ENCODE measurements around the gene KLRC2. TPM values are rescaled to one million over a fixed set of nuclear protein-coding genes. Genes with fewer than 3 reads are reported as not detected.

KLRC2 gene
- total RNA-seq, 1 donor from 2014 or later: 1.2 TPM

DNA sequence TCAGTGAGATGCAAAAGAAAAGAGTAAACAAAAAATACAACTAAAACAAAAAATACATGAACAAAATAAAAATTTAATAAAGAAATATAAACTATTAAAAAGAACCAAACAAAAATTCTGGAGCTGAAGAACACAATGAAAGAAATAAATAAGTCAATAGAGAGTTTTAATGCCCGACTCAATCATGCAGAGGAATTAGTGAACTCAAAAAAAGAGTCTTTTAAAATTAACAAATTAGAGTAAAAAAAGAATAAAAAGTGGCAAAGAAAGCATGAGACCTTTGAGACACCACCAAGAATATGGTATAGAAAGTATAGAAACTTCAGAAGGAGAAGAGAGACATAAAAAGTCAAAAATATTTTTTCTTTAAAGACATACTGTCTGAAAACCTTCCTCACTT lies 20.0 kb upstream of the KLRC2 start:
- no peaks in the 10 kb centered on the region for H3K79me2 ChIP-seq (ENCODE audit: insufficient read depth, low read length)
- Mint-ChIP-seq H3K4me1 (ENCODE audit: low read depth, unreplicated experiment) (no peaks in the 10 kb centered on the region), H3K36me3 (ENCODE audit: low read depth, unreplicated experiment) (no peaks in the 10 kb centered on the region), H3K4me3 (ENCODE audit: unreplicated experiment) (no peak overlapping the region), H3K9me3 (ENCODE audit: unreplicated experiment) (peaks cover 10% of the 10 kb centered on the region), H3K27ac (ENCODE audit: unreplicated experiment) (no peak overlapping the region), H3K27me3 (ENCODE audit: low read depth, unreplicated experiment) (no peaks in the 10 kb centered on the region)
- FAIRE-seq (no peak), DNase-seq (ENCODE audit: low read depth) (no peak)
- TF ChIP-seq, protein P1, sequence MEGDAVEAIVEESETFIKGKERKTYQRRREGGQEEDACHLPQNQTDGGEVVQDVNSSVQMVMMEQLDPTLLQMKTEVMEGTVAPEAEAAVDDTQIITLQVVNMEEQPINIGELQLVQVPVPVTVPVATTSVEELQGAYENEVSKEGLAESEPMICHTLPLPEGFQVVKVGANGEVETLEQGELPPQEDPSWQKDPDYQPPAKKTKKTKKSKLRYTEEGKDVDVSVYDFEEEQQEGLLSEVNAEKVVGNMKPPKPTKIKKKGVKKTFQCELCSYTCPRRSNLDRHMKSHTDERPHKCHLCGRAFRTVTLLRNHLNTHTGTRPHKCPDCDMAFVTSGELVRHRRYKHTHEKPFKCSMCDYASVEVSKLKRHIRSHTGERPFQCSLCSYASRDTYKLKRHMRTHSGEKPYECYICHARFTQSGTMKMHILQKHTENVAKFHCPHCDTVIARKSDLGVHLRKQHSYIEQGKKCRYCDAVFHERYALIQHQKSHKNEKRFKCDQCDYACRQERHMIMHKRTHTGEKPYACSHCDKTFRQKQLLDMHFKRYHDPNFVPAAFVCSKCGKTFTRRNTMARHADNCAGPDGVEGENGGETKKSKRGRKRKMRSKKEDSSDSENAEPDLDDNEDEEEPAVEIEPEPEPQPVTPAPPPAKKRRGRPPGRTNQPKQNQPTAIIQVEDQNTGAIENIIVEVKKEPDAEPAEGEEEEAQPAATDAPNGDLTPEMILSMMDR (IDR thresholded peaks at IDR 0.05; ENCODE audit: insufficient read depth, low read depth, low read length): no peak
- TF ChIP-seq EZH2 (IDR thresholded peaks at IDR 0.05; ENCODE audit: insufficient read depth, low read length): no peak
- no peak overlapping the region for H3K27ac ChIP-seq (ENCODE audit: low read depth, low read length)
- H2AFZ ChIP-seq (ENCODE audit: low read depth, low read length): no peak overlapping the region
- no peaks in the 10 kb centered on the region for H4K20me1 ChIP-seq (ENCODE audit: insufficient read depth, low read length)
- peaks cover 2% of the 10 kb centered on the region for H3K9me3 ChIP-seq (ENCODE audit: insufficient read depth, low read depth, low read length)
- no peak overlapping the region for H3K4me2 ChIP-seq (ENCODE audit: low read length)
- no peaks in the 10 kb centered on the region for H3K4me1 ChIP-seq (ENCODE audit: insufficient read depth, low read length)
- H3K36me3 ChIP-seq (ENCODE audit: insufficient read depth, low read length): no peaks in the 10 kb centered on the region
- no peaks in the 10 kb centered on the region for H3K27me3 ChIP-seq (ENCODE audit: insufficient read depth, low read length)
- H3K4me3 ChIP-seq (ENCODE audit: insufficient read depth, low read depth, low read length): no peak overlapping the region
- H3K9ac ChIP-seq (ENCODE audit: low read length): no peak overlapping the region

DNA sequence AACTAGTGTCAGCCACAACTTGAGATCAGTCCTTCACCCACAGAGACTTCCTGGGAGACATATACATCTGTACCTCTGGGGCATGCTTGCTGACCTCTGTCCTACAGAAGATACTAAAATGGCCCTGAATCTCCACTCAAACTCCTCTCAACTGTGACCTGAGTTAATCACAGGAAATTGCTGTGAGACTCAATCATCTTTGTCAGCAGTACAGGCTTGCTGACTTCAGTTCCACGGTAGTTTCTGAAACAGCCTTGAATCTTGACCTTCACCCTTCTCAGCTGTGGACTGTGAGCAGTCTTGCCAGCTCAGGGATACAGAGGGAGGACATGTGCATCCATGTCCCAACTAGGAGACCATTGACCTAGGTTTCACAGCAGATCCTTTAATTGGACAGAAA lies 18.7 kb upstream of the KLRC2 start:
- H3K9me3 Mint-ChIP-seq (ENCODE audit: unreplicated experiment): peaks cover 10% of the 10 kb centered on the region
- H3K79me2 ChIP-seq (ENCODE audit: insufficient read depth, low read length): no peaks in the 10 kb centered on the region
- DNase-seq (ENCODE audit: low read depth) (no peak), FAIRE-seq (no peak)
- no peaks in the 10 kb centered on the region for H3K4me1 ChIP-seq (ENCODE audit: insufficient read depth, low read length)
- H3K4me2 ChIP-seq (ENCODE audit: low read length): no peak overlapping the region
- H3K27ac ChIP-seq (ENCODE audit: low read depth, low read length): no peak overlapping the region
- H3K4me1 Mint-ChIP-seq (ENCODE audit: low read depth, unreplicated experiment): no peaks in the 10 kb centered on the region
- peaks cover 2% of the 10 kb centered on the region for H3K9me3 ChIP-seq (ENCODE audit: insufficient read depth, low read depth, low read length)
- H3K27me3 ChIP-seq (ENCODE audit: insufficient read depth, low read length): no peaks in the 10 kb centered on the region
- no peaks in the 10 kb centered on the region for H3K36me3 ChIP-seq (ENCODE audit: insufficient read depth, low read length)
- H2AFZ ChIP-seq (ENCODE audit: low read depth, low read length): no peak overlapping the region
- no peaks in the 10 kb centered on the region for H3K27me3 Mint-ChIP-seq (ENCODE audit: low read depth, unreplicated experiment)
- no peaks in the 10 kb centered on the region for H3K36me3 Mint-ChIP-seq (ENCODE audit: low read depth, unreplicated experiment)
- H3K4me3 Mint-ChIP-seq (ENCODE audit: unreplicated experiment): no peak overlapping the region
- no peak overlapping the region for H3K4me3 ChIP-seq (ENCODE audit: insufficient read depth, low read depth, low read length)
- no peak overlapping the region for H3K9ac ChIP-seq (ENCODE audit: low read length)
- H3K27ac Mint-ChIP-seq (ENCODE audit: unreplicated experiment): no peak overlapping the region
- H4K20me1 ChIP-seq (ENCODE audit: insufficient read depth, low read length): no peaks in the 10 kb centered on the region
- TF ChIP-seq, protein P1 (IDR thresholded peaks at IDR 0.05; ENCODE audit: insufficient read depth, low read depth, low read length): no peak
- no peak for TF ChIP-seq EZH2 (IDR thresholded peaks at IDR 0.05; ENCODE audit: insufficient read depth, low read length)

DNA sequence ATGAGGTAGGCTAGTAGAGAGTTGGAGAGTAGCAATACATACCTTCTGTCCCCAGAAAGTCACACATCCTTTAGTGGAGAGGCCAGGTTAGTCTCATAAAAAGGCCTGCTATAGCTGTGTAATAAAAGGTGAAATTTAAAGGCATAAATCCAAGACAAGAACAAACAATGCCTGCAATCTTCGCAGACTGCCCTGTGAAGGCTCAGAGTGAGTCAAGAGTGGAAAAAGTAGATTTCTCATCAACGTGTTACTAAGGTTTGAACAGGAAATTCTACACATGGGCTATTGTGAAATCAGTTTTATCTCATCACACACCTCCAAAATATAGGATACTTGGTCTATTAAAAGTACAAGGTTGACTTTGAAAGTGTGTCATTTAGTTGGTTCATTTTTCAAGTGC lies 17.3 kb upstream of the KLRC2 start, which contains the start of gene KLRC1:
Gene KLRC1, minus strand, starts transcription at position 222 of the 400 bp plus-strand sequence. CDS start 2,221 bp downstream, outside the sequence.
- FAIRE-seq (no peak), DNase-seq (ENCODE audit: low read depth) (no peak)
- no peaks in the 10 kb centered on the region for H3K27me3 Mint-ChIP-seq (ENCODE audit: low read depth, unreplicated experiment)
- Histone ChIP-seq H3K4me1 (ENCODE audit: insufficient read depth, low read length) (no peaks in the 10 kb centered on the region), H3K36me3 (ENCODE audit: insufficient read depth, low read length) (no peaks in the 10 kb centered on the region), H3K4me3 (ENCODE audit: insufficient read depth, low read depth, low read length) (no peak within 1 kb of the TSS), H2AFZ (ENCODE audit: low read depth, low read length) (no peak within 1 kb of the TSS), H3K9ac (ENCODE audit: low read length) (no peak within 1 kb of the TSS), H4K20me1 (ENCODE audit: insufficient read depth, low read length) (no peaks in the 10 kb centered on the region), H3K27me3 (ENCODE audit: insufficient read depth, low read length) (no peaks in the 10 kb centered on the region), H3K4me2 (ENCODE audit: low read length) (no peak within 1 kb of the TSS), H3K79me2 (ENCODE audit: insufficient read depth, low read length) (no peaks in the 10 kb centered on the region), H3K27ac (ENCODE audit: low read depth, low read length) (no peak within 1 kb of the TSS), H3K9me3 (ENCODE audit: insufficient read depth, low read depth, low read length) (peaks cover 2% of the 10 kb centered on the region)
- H3K4me1 Mint-ChIP-seq (ENCODE audit: low read depth, unreplicated experiment): no peaks in the 10 kb centered on the region
- no peaks in the 10 kb centered on the region for H3K36me3 Mint-ChIP-seq (ENCODE audit: low read depth, unreplicated experiment)
- H3K27ac Mint-ChIP-seq (ENCODE audit: unreplicated experiment): no peak within 1 kb of the TSS
- peaks cover 10% of the 10 kb centered on the region for H3K9me3 Mint-ChIP-seq (ENCODE audit: unreplicated experiment)
- TF ChIP-seq EZH2 (IDR thresholded peaks at IDR 0.05; ENCODE audit: insufficient read depth, low read length): no peak
- TF ChIP-seq, protein P1 (IDR thresholded peaks at IDR 0.05; ENCODE audit: insufficient read depth, low read depth, low read length): no peak
- H3K4me3 Mint-ChIP-seq (ENCODE audit: unreplicated experiment): no peak within 1 kb of the TSS

Data from astrocyte (in vitro differentiated cells and primary cell).